HG03342 (cell line): ENCODE data around the gene NAV3.

Experiments used
- ATAC-seq: cut with Tn5 transposase; IDR thresholded peaks from one replicate; pipeline ENCODE4 v1.9.1; 2021; ENCODE audit warnings: mild to moderate bottlenecking, moderate library complexity; ENCODE audit not compliant: unreplicated experiment

Gene NAV3

GRCh38 chr12:78176643-78177042 lies 345.9 kb downstream of the NAV3 start:
- no peak for ATAC-seq

GRCh38 chr12:78177298-78177697 lies 346.6 kb downstream of the NAV3 start:
- ATAC-seq: no peak

GRCh38 chr12:78179346-78179745 lies 348.7 kb downstream of the NAV3 start:
- no peak for ATAC-seq

- ATAC-seq: no peak
Observed at GRCh38 chr12:78181544-78182162, 351.0 kb downstream of the NAV3 start.

- ATAC-seq: no peak
Observed at GRCh38 chr12:78183824-78184223, 353.1 kb downstream of the NAV3 start.

GRCh38 chr12:78185109-78185508 lies 354.4 kb downstream of the NAV3 start:
- ATAC-seq: no peak

- no peak for ATAC-seq
Observed at GRCh38 chr12:78185651-78186050, 355.0 kb downstream of the NAV3 start.

- ATAC-seq: no peak
Observed at GRCh38 chr12:78186670-78187069, 356.0 kb downstream of the NAV3 start.

- no peak for ATAC-seq
Observed at GRCh38 chr12:78187741-78188140, 357.0 kb downstream of the NAV3 start.

- no peak for ATAC-seq
Observed at GRCh38 chr12:78189656-78190055, 359.0 kb downstream of the NAV3 start.

- ATAC-seq: no peak
Observed at GRCh38 chr12:78191611-78192010, 360.9 kb downstream of the NAV3 start.

GRCh38 chr12:78192979-78193378 lies 362.3 kb downstream of the NAV3 start:
- ATAC-seq: no peak

- ATAC-seq: no peak
Observed at GRCh38 chr12:78194448-78194847, 363.8 kb downstream of the NAV3 start.

- no peak for ATAC-seq
Observed at GRCh38 chr12:78198896-78199295, 368.2 kb downstream of the NAV3 start.

GRCh38 chr12:78199926-78200325 lies 369.2 kb downstream of the NAV3 start:
- no peak for ATAC-seq

- no peak for ATAC-seq
Observed at GRCh38 chr12:78204926-78205325, 374.2 kb downstream of the NAV3 start.

- no peak for ATAC-seq
Observed at GRCh38 chr12:78208092-78208491, 377.4 kb downstream of the NAV3 start.

GRCh38 chr12:78209846-78210505 lies 379.3 kb downstream of the NAV3 start:
- ATAC-seq: no peak

GRCh38 chr12:78210506-78210860 lies 379.8 kb downstream of the NAV3 start:
- no peak for ATAC-seq

GRCh38 chr12:78210894-78211302 lies 380.2 kb downstream of the NAV3 start:
- no peak for ATAC-seq

GRCh38 chr12:78220811-78221210 lies 390.1 kb downstream of the NAV3 start:
- ATAC-seq: no peak

- ATAC-seq: no peak
Observed at GRCh38 chr12:78224154-78224553, 393.5 kb downstream of the NAV3 start.

GRCh38 chr12:78226763-78227162 lies 396.1 kb downstream of the NAV3 start:
- no peak for ATAC-seq
